B cell (primary cell): ENCODE data around the gene SPIN3.

Source experiments
- CTCF ChIP-seq: fragments of 200-600 bp; IDR thresholded peaks from one replicate; pipeline ENCODE4 v1.8.0; 2022; ENCODE audit warnings: antibody characterized with exemption, mild to moderate bottlenecking
- EZH2 ChIP-seq: IDR thresholded peaks from 2 replicates; pipeline ENCODE4 v1.6.1; 2012; ENCODE audit warnings: borderline replicate concordance, low read depth, mild to moderate bottlenecking, moderate library complexity, low read length; ENCODE audit not compliant: insufficient read depth, poor library complexity, severe bottlenecking

- TF ChIP-seq CTCF, result no peak
- TF ChIP-seq EZH2, result no peak
Observed at GRCh38 chrX:56969559-56969958, 25.8 kb downstream of the SPIN3 start.
